GM12873 (cell line): ENCODE results near the gene NRP1.

Source experiments
- TF ChIP-seq, protein P1 (sequence below): IDR thresholded peaks from 2 replicates; pipeline ENCODE4 v1.5.1; 2012; ENCODE audit warnings: low read depth, mild to moderate bottlenecking, moderate library complexity, low read length, control low read depth; ENCODE audit not compliant: insufficient read depth; ENCODE audit errors: missing control alignments

The NRP1 gene

DNA sequence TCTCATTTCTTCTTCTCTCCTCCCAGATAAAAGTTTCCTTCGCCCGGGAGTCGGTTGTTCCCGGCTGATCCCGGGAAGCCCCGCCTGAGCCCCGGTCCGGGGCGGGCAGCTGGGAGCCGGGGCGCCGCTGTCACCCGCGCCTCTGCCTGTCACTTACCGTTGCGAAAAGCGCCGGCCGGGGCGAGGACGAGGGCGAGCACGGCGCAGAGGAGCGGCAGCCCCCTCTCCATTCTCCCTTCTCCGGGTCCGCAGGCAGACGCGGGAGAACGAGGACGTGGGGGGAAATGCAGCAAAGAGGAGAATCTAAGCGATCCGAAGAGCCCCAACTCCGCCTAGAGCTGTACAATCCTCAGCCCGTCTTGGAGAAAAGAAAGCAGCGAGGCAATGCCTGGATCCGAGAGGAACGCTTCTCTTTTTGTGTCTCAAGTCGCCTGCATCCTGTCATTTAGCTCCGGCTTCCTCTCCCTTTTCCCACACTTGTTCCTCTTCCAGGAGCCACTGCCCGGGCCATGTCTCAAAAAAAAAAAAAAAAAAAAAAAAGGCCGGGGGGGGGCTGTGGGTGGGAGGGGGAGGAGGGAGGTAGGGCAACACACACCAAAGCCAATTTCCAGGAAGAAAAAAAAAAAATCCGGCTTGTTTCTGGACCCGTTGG lies at the start of gene NRP1:
Gene NRP1 (minus strand): TSS at position 515 of the 652 bp plus-strand sequence. CDS start 285 bp downstream, at position 230.
- TF ChIP-seq, protein P1, sequence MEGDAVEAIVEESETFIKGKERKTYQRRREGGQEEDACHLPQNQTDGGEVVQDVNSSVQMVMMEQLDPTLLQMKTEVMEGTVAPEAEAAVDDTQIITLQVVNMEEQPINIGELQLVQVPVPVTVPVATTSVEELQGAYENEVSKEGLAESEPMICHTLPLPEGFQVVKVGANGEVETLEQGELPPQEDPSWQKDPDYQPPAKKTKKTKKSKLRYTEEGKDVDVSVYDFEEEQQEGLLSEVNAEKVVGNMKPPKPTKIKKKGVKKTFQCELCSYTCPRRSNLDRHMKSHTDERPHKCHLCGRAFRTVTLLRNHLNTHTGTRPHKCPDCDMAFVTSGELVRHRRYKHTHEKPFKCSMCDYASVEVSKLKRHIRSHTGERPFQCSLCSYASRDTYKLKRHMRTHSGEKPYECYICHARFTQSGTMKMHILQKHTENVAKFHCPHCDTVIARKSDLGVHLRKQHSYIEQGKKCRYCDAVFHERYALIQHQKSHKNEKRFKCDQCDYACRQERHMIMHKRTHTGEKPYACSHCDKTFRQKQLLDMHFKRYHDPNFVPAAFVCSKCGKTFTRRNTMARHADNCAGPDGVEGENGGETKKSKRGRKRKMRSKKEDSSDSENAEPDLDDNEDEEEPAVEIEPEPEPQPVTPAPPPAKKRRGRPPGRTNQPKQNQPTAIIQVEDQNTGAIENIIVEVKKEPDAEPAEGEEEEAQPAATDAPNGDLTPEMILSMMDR: no peak

DNA sequence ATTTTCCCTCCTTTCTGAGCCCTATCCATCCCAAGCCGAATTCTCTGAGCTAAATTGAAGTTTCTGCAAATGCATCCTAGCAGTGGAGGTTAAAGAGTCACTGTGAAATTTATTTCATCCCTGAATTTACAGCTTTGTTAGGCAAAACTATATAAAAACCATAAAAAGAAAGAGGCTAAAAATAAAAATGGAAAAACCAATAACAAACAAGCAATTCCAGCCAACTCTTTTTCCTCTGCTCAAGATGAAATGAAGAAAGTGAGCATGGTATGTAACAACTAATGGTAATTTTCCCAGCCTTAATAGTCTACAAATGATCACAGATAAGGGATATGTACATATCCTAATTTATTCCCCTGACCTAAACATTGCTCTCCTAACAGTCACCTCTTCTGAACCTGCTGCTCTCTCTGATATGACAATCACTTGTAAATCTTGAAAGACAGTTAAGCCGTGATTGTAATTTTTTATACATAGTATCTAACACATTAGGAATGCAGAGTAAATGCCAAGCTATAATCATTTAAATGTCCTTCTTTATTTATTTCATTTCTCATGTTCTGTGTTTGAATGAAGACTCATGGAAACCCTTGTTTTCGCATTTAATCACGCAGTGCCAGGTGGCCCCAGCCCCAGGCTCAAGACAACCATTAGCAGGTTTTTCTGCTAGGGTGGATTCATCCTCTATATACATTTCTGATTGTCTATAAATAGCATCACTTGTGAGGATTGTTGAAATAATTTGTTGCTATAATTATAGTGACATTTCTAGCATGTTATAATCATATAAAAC lies 48.6 kb upstream of the NRP1 start:
- TF ChIP-seq, protein P1: no peak

- TF ChIP-seq, protein P1: no peak
Measured at GRCh38 chr10:33382216-33382600, 47.7 kb upstream of the NRP1 start.

DNA sequence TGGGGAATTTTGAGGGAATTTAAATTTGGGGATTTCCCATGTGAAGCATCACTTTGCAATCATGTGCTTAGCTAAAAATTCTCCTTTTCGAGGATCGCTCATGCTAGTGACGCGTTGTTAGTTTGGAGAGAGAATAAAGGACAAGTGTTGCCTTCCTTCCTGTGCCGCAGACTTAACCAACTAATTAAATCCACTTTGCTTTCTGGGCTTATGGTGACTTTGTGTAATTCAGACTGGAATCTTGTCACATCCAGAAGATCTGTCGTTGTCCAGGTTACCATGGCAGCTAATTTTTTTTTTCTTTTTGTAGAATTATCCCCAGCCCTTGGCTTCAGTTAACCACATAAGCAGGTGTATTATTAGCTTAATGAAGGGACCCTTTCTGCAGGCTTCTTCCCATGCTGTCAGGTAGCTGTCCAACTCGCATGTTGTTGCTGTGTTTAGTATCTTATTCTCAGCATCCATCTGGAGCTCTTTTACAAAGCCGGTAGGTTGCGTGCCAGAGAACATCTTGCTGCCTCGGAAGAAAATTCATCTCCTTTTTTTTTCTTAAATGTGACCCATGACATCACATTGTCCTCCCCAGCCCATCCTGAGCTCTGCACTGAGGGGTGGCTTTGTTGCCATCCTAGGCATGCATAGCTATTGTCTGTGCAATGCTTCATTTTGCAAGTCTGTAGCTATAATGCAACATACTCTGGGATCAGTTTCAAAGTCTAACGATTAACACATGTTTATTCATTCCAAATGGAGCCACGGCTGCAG lies 47.2 kb upstream of the NRP1 start:
- TF ChIP-seq, protein P1: no peak

GRCh38 chr10:33377658-33378025 lies 43.2 kb upstream of the NRP1 start:
- TF ChIP-seq, protein P1: no peak

DNA sequence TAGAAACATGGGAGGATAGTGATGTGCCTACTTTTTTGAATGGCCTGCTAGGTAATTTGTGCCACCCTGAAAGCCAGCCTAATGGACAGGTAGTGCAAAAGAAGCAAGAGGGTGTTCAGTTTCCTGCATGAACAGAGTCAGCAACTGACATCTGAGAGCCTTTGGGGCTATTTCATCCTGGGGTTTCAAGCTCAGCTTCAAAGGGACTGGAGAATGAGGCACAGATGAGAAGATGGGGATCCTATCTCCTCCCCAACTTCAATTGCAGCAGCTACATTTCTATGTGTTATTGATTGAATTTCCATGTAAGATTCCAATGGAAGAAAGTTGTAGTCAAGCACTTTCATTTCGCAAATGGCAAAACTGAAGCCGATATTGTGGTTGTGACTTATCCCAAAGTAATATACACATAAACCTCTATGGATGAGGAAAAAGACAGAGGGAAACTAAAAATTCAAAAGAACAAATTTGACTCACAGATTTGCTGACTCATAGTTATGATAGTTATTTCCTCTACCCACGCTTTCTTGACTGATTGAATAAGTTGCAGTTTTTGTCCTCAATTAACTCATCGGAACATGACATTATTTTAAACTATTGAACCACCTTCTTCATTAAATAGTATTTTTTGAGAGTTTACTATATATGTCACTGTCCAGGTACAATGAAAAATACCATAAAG lies 42.6 kb upstream of the NRP1 start:
- TF ChIP-seq, protein P1: no peak
